ENCODE data around the gene UBR2. TPM values are rescaled to one million over a fixed set of nuclear protein-coding genes. Genes with fewer than 3 reads are reported as not detected.
"Not testable (repeated sequence)": the region's sequence is repeated elsewhere in the genome, so short reads cannot be mapped to it uniquely, and the experiment has no call there.

Gene UBR2
- total RNA-seq, 4 donors from 2014 or later: 36.3 to 54.0 (median 44.3) TPM

GRCh38 chr6:42571611-42572342, 7.9 kb downstream of the UBR2 start:
- WGBS, 2 donors: 83 to 86% methylated on average over 7 of the region's 7 CpGs
- no peaks in the 10 kb centered on the region for H3K9me3 ChIP-seq
- no peak overlapping the region for H3K4me3 ChIP-seq (replicated peaks in 1 of 3)
- intact Hi-C loops (cut with DNase I): no loop called here
- H3K27ac ChIP-seq: no peak overlapping the region
- peaks cover 19 to 27% of the 10 kb centered on the region in 2 donors for H3K4me1 ChIP-seq
- H3K27me3 ChIP-seq: no peaks in the 10 kb centered on the region
- H3K36me3 ChIP-seq: no peaks in the 10 kb centered on the region
- TF ChIP-seq POLR2A (IDR thresholded peaks at IDR 0.05) (no peak), CTCF (IDR thresholded peaks at IDR 0.05) (no peak)
- DNase-seq: no peak

- DNase-seq: peak; percentile 19 to 28
- TF ChIP-seq POLR2A (IDR thresholded peaks at IDR 0.05) (no peak), CTCF (IDR thresholded peaks at IDR 0.05) (no peak)
- H3K9me3 ChIP-seq: no peaks in the 10 kb centered on the region
- no peaks in the 10 kb centered on the region for H3K27me3 ChIP-seq
- peaks cover 16 to 20% of the 10 kb centered on the region in 2 donors for H3K4me1 ChIP-seq
- H3K36me3 ChIP-seq: no peaks in the 10 kb centered on the region
- intact Hi-C loops (cut with DNase I): no loop called here
- no peak overlapping the region for H3K27ac ChIP-seq
- H3K4me3 ChIP-seq (replicated peaks in 1 of 3): no peak overlapping the region
- 48 to 52% methylated on average over 4 of the region's 4 CpGs for WGBS, 2 donors
Measured at GRCh38 chr6:42572523-42572922, 8.7 kb downstream of the UBR2 start.

- H3K36me3 ChIP-seq; H3K9me3 ChIP-seq; DNase-seq; H3K27me3 ChIP-seq; H3K4me3 ChIP-seq (replicated peaks in 1 of 3); H3K27ac ChIP-seq; intact Hi-C loops (cut with DNase I): not testable (repeated sequence)
- 95 to 98% methylated on average over 7 of the region's 7 CpGs for WGBS, 2 donors
- peaks cover 0 to 13% of the 10 kb centered on the region in 2 donors for H3K4me1 ChIP-seq
Measured at GRCh38 chr6:42576538-42576937, 12.7 kb downstream of the UBR2 start.

- no peaks in the 10 kb centered on the region for H3K9me3 ChIP-seq
- 97% methylated on average over 2 of the region's 2 CpGs for WGBS, 2 donors
- H3K27ac ChIP-seq: no peak overlapping the region
- H3K4me1 ChIP-seq: no peaks in the 10 kb centered on the region
- no peak for DNase-seq
- intact Hi-C loops (cut with DNase I): no loop called here
- no peak for TF ChIP-seq CTCF (IDR thresholded peaks at IDR 0.05)
- no peak for TF ChIP-seq POLR2A (IDR thresholded peaks at IDR 0.05)
- H3K4me3 ChIP-seq (replicated peaks in 1 of 3): no peak overlapping the region
- no peaks in the 10 kb centered on the region for H3K27me3 ChIP-seq
- H3K36me3 ChIP-seq: peaks cover 0 to 6% of the 10 kb centered on the region in 2 donors
Measured at GRCh38 chr6:42598300-42598699, 34.5 kb downstream of the UBR2 start.

- Histone ChIP-seq H3K9me3 (no peaks in the 10 kb centered on the region), H3K36me3 (peaks cover 0 to 6% of the 10 kb centered on the region in 2 donors), H3K27ac (no peak overlapping the region), H3K4me3 (replicated peaks in 1 of 3) (no peak overlapping the region), H3K27me3 (no peaks in the 10 kb centered on the region), H3K4me1 (no peaks in the 10 kb centered on the region)
- TF ChIP-seq POLR2A (IDR thresholded peaks at IDR 0.05): no peak
- no peak for DNase-seq
- WGBS, 2 donors: 97% methylated on average over 3 of the region's 3 CpGs
- intact Hi-C loops (cut with DNase I): no loop called here
Measured at GRCh38 chr6:42599558-42599957, 35.7 kb downstream of the UBR2 start.

GRCh38 chr6:42604150-42604549, 40.3 kb downstream of the UBR2 start:
- Histone ChIP-seq H3K27ac (no peak overlapping the region), H3K27me3 (no peaks in the 10 kb centered on the region), H3K4me3 (replicated peaks in 1 of 3) (no peak overlapping the region), H3K9me3 (no peaks in the 10 kb centered on the region), H3K36me3 (no peaks in the 10 kb centered on the region), H3K4me1 (no peaks in the 10 kb centered on the region)
- intact Hi-C loops (cut with DNase I): no loop called here
- TF ChIP-seq POLR2A (IDR thresholded peaks at IDR 0.05) (no peak), CTCF (IDR thresholded peaks at IDR 0.05) (no peak)
- DNase-seq: no peak

GRCh38 chr6:42604699-42605098, 40.9 kb downstream of the UBR2 start:
- 98 to 100% methylated on average over 2 of the region's 2 CpGs for WGBS, 2 donors

More at GRCh38 chr6:42604699-42605098, 40.9 kb downstream of the UBR2 start:
- H3K27ac ChIP-seq; H3K36me3 ChIP-seq; H3K9me3 ChIP-seq; DNase-seq; intact Hi-C loops (cut with DNase I); H3K4me1 ChIP-seq; H3K4me3 ChIP-seq (replicated peaks in 1 of 3); H3K27me3 ChIP-seq: not testable (repeated sequence)

All from thyroid gland (tissue), 4 donors.